Lower leg skin (tissue), 4 donors: ENCODE data around the gene NPDC1. TPM values are rescaled to one million over a fixed set of nuclear protein-coding genes. Genes with fewer than 3 reads are reported as not detected.

Experiments used
- DNase-seq, 2 donors: peaks; one replicate each; pipeline ENCODE4 v3.0.0-alpha.2; 2019; ENCODE audit warnings: low spot score in 2 of 2
- H3K4me3 ChIP-seq: fragments of 200-600 bp; sonication (generic); 2 replicates; pipeline ENCODE4 v1.5.1; 2017; ENCODE audit warnings: mild to moderate bottlenecking, low read depth; ENCODE audit not compliant: poor library complexity, severe bottlenecking
- POLR2A ChIP-seq, 2 donors: fragments of 450-650 bp; IDR thresholded peaks; one replicate each; pipeline ENCODE4 v1.6.1; 2016 to 2017; ENCODE audit warnings: antibody characterized with exemption in 2 of 2, mild to moderate bottlenecking in 1 of 2, moderate library complexity in 1 of 2
- WGBS, 2 donors: methylation state at CpG; one replicate each; pipeline ENCODE4 v1.1.5; 2018; 5-methylcytosine and 5-hydroxymethylcytosine counted together
- intact Hi-C: fragments of 100-400 bp; cut with DNase I; formaldehyde crosslinking; loops from one replicate; pipeline ENCODE4 v1.15.0; 2023; ENCODE audit warnings: low total_unique reads
- total RNA-seq, 4 donors: library from RNA; depleted of rRNA; stranded (reverse); fragments of >200 nt; gene quantifications; one replicate each; pipeline ENCODE4 v1.1.0, GENCODE V29; 2016
- TF ChIP-seq, protein P1 (sequence below), 3 donors: fragments of 450-650 bp; IDR thresholded peaks; one replicate each; pipeline ENCODE4 v1.5.1; 2016; ENCODE audit warnings: antibody characterized with exemption in 3 of 3, mild to moderate bottlenecking in 3 of 3, moderate library complexity in 2 of 3

The NPDC1 gene
- total RNA-seq, 4 donors from 2014 or later: 29.1 to 63.9 (median 56.1) TPM

DNA sequence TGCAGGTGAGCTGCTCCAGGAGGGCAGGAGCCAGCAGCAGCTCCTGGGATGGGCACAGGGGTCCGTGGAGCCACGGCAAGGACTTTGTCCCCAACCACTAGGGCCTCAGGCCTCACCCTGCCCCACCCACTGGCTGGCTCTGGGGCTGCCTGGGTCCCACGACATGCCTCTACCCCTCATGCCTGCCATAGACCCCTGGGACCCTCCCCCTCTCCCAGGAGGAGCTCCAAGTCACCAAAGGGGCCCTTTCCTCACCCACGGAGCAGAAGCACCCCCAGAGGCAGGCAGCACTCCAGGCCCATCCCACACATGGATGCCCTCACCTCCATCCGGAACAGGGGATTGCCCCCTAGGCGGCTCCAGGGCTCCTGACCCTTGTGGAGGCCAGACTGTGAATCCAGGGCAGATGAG is 24.4 kb downstream of the NPDC1 start:
- WGBS, 2 donors: 73 to 92% methylated on average over 5 to 6 of the region's 6 CpGs
- DNase-seq: no peak
- no peak for TF ChIP-seq POLR2A (IDR thresholded peaks at IDR 0.05)
- TF ChIP-seq, protein P1, sequence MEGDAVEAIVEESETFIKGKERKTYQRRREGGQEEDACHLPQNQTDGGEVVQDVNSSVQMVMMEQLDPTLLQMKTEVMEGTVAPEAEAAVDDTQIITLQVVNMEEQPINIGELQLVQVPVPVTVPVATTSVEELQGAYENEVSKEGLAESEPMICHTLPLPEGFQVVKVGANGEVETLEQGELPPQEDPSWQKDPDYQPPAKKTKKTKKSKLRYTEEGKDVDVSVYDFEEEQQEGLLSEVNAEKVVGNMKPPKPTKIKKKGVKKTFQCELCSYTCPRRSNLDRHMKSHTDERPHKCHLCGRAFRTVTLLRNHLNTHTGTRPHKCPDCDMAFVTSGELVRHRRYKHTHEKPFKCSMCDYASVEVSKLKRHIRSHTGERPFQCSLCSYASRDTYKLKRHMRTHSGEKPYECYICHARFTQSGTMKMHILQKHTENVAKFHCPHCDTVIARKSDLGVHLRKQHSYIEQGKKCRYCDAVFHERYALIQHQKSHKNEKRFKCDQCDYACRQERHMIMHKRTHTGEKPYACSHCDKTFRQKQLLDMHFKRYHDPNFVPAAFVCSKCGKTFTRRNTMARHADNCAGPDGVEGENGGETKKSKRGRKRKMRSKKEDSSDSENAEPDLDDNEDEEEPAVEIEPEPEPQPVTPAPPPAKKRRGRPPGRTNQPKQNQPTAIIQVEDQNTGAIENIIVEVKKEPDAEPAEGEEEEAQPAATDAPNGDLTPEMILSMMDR (IDR thresholded peaks at IDR 0.05): no peak
- H3K4me3 ChIP-seq: no peak overlapping the region
- intact Hi-C loops: no loop called here

DNA sequence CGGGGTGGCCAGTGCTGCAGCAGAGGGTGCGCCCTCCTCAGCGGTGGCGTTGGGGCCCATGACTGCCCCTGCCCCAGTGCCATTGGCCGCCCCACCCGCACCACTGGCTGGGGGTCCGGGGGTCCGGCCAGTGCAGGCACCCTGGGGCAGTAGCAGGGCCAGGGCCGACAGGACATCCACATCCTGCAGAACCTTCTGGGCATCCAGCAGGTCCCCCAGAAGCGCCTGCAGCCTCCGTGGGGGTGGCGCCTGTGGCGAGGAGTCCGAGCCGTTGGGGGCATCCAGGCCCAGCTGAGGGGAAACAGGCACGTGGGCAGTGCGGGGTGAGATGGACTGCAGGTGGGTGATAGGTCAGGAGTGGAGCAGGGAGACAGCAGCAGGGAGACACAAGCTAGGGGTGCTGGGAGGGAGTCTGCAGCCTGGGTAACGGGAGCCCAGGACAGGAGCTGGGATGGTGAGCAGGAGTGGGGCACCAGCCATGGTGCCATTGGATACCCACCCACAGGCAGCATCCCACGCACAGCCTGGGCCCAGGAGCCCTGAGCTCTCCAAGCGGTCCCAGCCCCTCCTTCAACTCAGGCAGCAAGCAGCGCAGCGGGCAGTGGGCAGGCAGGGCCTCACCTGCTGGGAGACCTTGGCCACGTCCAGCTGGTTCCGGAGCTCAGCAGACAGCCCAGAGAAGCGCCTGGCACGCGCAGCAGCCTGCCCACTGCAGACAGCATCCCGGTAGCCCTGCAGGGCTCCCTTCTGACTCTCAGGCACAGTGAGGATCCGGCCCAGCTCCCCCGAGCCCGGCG is 25.0 kb downstream of the NPDC1 start:
- intact Hi-C loops: no loop called here
- 93 to 95% methylated on average over 13 to 24 of the region's 32 CpGs for WGBS, 2 donors
- no peak for DNase-seq
- TF ChIP-seq POLR2A (IDR thresholded peaks at IDR 0.05): no peak
- TF ChIP-seq, protein P1 (IDR thresholded peaks at IDR 0.05): no peak
- no peak overlapping the region for H3K4me3 ChIP-seq

DNA sequence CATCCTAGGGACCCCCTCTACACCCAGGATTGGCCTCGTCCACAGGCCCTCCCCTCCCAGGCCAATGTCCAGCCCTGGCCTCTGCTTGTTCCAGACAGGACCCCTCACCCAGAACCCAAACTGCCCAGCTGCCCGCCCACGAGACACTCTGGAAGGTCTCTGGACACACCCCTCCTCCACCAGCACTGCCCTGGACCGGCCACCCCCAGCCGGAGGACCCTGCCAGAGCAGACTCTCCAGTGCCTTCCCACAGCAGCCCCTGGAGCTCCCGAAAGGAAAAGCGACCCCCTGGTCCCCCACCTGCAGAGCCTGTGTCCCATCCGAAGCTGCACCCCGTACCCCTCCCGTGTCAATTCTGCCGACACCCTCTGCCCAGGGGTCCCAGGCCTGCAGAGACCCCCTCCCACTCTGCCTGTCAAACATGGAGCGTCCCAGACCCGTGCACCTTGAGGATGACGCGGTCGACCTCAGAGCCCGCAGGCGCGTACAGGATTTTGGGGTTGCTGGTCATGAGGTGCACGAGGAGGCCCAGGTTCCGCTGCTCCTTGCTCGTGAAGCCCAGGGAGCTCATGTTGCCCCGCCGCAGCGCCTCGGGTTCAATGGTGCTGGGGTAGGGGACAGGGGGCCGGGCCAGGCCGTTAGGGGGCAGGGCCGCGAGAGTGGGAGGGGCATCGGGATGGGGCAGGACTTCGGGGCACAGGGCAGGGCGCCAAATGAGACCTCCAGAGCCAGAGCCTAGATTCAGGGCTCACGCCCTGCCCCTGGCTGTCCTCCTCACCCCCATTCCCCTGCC is 25.9 kb downstream of the NPDC1 start:
- WGBS, 2 donors: 92 to 95% methylated on average over 26 to 34 of the region's 34 CpGs
- DNase-seq: no peak
- no peak for TF ChIP-seq POLR2A (IDR thresholded peaks at IDR 0.05)
- intact Hi-C loops: no loop called here
- no peak overlapping the region for H3K4me3 ChIP-seq

DNA sequence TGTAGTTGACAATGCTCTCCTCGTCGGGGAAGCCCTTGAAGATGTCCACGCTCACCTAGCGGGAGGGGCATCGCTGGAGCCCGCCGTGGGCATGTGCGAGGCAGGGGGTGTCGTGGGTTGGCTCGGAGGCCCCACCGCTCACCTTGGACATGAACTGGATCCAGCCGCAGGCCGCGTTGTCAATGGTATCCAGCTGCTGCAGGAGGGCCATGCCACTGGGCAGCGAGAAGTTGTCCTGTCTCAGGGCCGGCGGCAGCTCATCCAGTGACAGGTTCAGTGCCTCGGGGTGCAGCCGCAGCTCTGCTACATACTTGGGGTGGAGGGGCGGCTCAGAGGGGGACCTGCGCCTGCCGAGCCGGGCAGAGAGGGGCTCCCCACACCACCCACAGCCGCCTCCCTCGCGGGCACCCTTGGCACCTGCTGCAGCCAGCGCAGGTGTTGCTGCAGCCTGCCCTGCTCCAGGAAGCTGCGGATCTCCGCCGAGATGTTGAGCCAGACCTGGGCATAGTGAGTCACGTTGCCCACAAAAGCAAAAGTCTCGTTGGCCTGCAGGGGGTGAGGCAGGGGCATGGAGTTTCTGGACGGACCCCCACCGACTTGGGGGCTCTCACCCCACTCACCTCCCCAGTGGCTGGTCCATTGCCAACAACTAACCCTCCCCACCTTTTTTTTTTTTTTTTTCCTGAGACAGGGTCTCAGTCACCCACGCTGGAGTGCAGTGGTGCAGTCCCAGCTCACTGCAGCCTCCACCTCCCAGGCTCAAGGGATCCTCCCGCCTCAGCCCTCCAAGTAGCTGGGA is 27.0 kb downstream of the NPDC1 start:
- 85 to 88% methylated on average over 32 to 33 of the region's 36 CpGs for WGBS, 2 donors
- DNase-seq: no peak
- intact Hi-C loops: no loop called here
- no peak overlapping the region for H3K4me3 ChIP-seq
- TF ChIP-seq, protein P1 (IDR thresholded peaks at IDR 0.05): no peak
- no peak for TF ChIP-seq POLR2A (IDR thresholded peaks at IDR 0.05)

DNA sequence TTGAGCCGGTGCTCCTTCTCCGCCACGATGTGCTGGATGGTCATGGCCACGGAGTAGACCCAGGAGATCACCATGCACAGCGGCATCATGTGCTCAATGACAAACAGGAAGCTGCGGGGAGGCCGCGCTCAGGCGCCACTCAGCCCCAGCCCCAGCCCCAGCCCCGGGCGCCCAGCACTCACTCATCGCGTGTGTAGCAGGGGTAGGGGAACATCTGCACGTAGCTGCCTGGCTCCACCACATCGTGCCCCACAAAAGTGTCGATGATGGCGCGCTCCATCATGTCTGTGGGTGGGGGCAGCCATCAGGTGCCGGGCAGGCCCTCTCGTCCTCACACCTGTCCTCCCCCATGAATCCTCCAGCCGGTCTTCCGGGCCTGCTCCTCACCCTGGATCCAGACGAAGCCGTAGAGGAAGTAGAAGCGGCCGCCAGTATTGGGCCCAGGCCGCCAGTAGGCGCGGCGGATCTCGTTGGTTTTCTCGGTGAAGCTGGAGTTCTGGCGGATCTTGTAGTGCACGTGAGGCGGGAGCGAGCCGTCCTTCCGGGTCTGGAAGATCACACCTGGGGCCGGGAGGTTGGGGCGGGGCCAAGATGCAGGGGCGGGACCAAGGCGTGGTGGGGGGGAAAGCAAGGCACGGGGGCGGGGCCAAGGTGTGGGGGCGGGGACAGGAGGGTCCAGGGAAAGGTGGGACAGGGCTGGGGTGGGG is 28.0 kb downstream of the NPDC1 start:
- TF ChIP-seq, protein P1 (IDR thresholded peaks at IDR 0.05): no peak
- no peak for TF ChIP-seq POLR2A (IDR thresholded peaks at IDR 0.05)
- 93 to 95% methylated on average over 24 to 38 of the region's 45 CpGs for WGBS, 2 donors
- intact Hi-C loops: no loop called here
- no peak for DNase-seq
- no peak overlapping the region for H3K4me3 ChIP-seq
